Neuron (in vitro differentiated cells): Measurements from ENCODE around the gene PES1.
"Not testable (repeated sequence)": the region's sequence is repeated elsewhere in the genome, so short reads cannot be mapped to it uniquely, and the experiment has no call there.

Experiments used
- H2AFZ ChIP-seq: one replicate; pipeline ENCODE4 v1.6.1; 2013; ENCODE audit warnings: low read depth, mild to moderate bottlenecking, inconsistent platforms, low read length, moderate library complexity
- H3K27me3 ChIP-seq: one replicate; pipeline ENCODE4 v1.6.1; 2013; ENCODE audit warnings: low read length; ENCODE audit not compliant: insufficient read depth
- H3K36me3 ChIP-seq: one replicate; pipeline ENCODE4 v1.6.1; 2013; ENCODE audit warnings: low read length; ENCODE audit not compliant: insufficient read depth
- H3K4me1 ChIP-seq: one replicate; pipeline ENCODE4 v1.6.1; 2013; ENCODE audit warnings: low read length; ENCODE audit not compliant: insufficient read depth
- H3K4me3 ChIP-seq: 2 replicates; pipeline ENCODE4 v1.5.1; 2013; ENCODE audit warnings: mild to moderate bottlenecking, low read length, moderate library complexity
- H3K9me3 ChIP-seq: one replicate; pipeline ENCODE4 v1.6.1; 2013; ENCODE audit warnings: low read length

The PES1 gene

DNA sequence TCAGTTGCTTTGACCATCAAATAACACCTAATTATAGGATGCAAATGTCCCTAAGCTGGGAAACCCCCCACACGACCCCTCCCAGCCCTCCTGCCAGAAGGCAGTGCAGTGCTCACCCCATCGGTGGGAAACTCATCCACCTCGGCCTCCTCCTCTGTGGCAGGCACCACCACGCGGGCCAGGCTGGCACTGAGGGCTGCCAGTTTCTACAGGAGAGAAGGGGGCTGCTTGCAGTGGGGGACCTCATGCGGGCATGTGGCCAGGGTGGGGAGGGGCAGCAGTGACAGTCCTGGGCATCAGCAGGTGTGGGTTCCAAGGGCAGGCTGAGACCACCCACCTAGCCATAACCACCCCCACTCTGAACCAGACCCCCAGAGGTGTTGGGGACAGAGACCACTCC, 10.8 kb downstream of the PES1 start:
- no peak overlapping the region for H2AFZ ChIP-seq
- H3K4me1 ChIP-seq = no peaks in the 10 kb centered on the region
- no peak overlapping the region for H3K4me3 ChIP-seq
- peaks cover 93% of the 10 kb centered on the region for H3K36me3 ChIP-seq
- no peaks in the 10 kb centered on the region for H3K27me3 ChIP-seq
- no peaks in the 10 kb centered on the region for H3K9me3 ChIP-seq

DNA sequence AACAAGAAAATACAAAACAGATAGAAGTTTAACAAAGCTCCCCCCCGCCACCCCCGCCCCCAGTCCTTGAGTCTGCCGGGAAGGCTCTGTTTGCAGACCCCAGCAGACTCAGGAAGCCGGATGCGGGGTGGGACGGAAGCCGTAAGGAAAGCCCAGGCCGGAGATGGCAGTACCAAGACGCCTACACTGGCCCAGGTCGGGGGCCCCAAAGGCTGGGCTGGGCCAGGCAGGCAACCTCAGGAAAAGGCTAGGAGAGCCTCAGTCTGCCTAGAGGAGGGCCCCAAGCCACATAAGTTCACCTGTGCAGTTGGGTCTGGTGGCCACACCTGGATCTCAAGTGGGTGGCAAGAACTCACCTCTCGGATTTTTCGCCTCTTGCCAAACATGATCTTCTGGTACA, 13.2 kb downstream of the PES1 start:
- H3K36me3 ChIP-seq = peaks cover 79% of the 10 kb centered on the region
- no peaks in the 10 kb centered on the region for H3K27me3 ChIP-seq
- H3K4me1 ChIP-seq = no peaks in the 10 kb centered on the region
- H3K9me3 ChIP-seq = no peaks in the 10 kb centered on the region
- H2AFZ ChIP-seq = no peak overlapping the region
- H3K4me3 ChIP-seq = no peak overlapping the region

DNA sequence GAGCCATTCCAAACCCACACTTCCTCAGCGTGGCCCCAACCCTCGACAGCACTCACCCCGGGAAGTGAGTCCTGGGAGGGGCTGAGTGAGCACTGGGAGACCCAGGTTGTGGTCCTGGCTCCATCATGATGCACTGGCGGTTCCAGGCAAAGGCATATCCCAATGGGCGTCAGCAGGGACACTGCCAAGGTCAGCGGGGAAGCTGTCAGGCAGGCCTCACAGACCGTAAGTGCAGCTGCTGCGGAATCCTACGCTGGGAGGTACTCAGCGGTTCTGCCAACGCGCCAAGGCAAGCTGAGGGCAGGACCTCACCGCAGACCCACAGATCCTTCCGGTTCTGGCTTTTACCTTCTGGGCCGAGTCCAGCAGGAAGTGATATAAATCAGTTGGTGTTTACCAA, 15.9 kb downstream of the PES1 start:
- Histone ChIP-seq H3K9me3 (no peaks in the 10 kb centered on the region), H3K36me3 (peaks cover 53% of the 10 kb centered on the region), H3K4me3 (no peak overlapping the region), H2AFZ (no peak overlapping the region), H3K4me1 (no peaks in the 10 kb centered on the region), H3K27me3 (no peaks in the 10 kb centered on the region)

GRCh38 chr22:30574997-30575671, 16.6 kb downstream of the PES1 start:
- Histone ChIP-seq H3K9me3 (no peaks in the 10 kb centered on the region), H3K27me3 (no peaks in the 10 kb centered on the region), H3K4me1 (no peaks in the 10 kb centered on the region), H2AFZ (no peak overlapping the region), H3K36me3 (peaks cover 46% of the 10 kb centered on the region), H3K4me3 (no peak overlapping the region)

DNA sequence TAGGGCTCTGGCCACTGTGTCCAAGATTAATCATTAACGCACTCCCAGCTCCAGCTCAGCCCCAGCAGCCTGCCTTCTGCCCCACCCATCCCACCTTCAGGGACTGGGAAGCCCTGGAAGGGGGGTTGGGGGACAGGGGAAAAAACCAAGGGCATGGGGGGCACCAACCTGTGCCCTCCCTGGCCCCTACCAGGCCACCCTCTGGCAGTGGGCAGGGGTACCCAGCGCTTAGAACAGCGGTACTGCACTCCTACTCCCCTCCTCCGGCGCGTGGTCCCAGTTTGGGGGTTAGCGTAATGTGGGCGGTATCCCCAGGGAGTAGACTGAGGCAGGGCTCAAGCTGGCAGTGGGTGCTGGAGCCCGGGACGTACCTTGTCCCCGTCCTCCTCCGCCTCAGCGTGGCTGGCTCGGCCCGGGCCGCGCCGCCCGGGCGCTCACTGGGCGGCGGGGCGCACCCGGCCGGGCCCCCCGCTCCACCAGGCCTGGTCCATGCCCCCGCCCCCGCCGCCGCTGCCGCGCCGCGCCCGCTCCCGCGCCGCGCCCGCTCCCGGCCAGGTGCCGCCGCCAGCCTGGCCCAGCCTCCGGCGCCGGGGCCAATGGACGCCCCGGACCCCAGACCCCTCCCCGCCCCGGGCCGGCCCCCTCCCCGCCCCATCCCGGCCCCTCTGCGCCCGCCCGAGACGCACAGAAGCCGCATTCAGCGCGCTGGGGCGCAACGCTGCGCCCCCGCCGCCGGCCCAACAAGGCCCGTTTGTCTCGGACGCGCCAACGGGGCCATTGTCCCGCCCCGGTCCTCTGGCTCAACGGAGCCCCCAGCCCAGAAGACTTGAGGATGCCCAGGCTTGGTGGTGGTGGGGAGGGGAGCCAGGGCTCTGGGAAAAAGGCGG, 17.4 kb downstream of the PES1 start, which contains the start of gene GAL3ST1:
Gene GAL3ST1, minus strand, starts transcription at position 571 of the 887 bp plus-strand sequence. CDS start 17,273 bp downstream, outside the sequence.
- H3K9me3 ChIP-seq = no peaks in the 10 kb centered on the region
- H3K4me1 ChIP-seq = no peaks in the 10 kb centered on the region
- H3K4me3 ChIP-seq = no peak within 1 kb of the TSS
- peaks cover 38% of the 10 kb centered on the region for H3K36me3 ChIP-seq
- no peaks in the 10 kb centered on the region for H3K27me3 ChIP-seq
- no peak within 1 kb of the TSS for H2AFZ ChIP-seq

DNA sequence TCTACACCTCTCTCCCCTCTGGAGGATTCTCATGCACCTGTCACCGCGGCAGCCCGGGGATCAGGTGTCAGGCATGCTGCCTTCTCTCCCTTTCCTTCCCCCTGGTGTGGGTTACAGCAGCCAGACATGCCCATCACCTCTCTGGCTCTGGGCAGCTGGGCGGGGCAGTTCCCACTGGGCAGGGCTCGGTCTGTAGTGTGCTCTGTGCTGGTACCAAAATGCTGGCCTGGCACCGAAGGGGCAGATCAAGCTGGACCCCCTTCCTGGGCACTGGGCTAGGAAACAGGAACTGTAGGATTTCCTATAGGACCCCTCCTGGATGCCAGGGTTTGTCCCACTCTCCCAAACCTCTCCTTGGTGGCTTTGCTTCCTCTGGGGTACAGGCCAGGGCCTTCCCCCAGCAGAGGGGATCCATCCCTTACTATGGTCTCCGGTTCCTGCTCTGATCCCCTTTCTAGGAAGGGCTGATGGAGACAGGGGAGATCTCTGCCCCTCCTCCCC, 18.1 kb downstream of the PES1 start:
- Histone ChIP-seq H3K36me3 (peaks cover 31% of the 10 kb centered on the region), H3K4me1 (no peaks in the 10 kb centered on the region), H3K9me3 (no peaks in the 10 kb centered on the region), H3K4me3 (no peak overlapping the region), H2AFZ (no peak overlapping the region), H3K27me3 (no peaks in the 10 kb centered on the region)

- no peaks in the 10 kb centered on the region for H3K9me3 ChIP-seq
- no peaks in the 10 kb centered on the region for H3K27me3 ChIP-seq
- peaks cover 29% of the 10 kb centered on the region for H3K36me3 ChIP-seq
- H2AFZ ChIP-seq = no peak overlapping the region
- H3K4me1 ChIP-seq = no peaks in the 10 kb centered on the region
- H3K4me3 ChIP-seq = no peak overlapping the region
These were observed 18.7 kb downstream of the PES1 start for GRCh38 chr22:30572840-30573593.

DNA sequence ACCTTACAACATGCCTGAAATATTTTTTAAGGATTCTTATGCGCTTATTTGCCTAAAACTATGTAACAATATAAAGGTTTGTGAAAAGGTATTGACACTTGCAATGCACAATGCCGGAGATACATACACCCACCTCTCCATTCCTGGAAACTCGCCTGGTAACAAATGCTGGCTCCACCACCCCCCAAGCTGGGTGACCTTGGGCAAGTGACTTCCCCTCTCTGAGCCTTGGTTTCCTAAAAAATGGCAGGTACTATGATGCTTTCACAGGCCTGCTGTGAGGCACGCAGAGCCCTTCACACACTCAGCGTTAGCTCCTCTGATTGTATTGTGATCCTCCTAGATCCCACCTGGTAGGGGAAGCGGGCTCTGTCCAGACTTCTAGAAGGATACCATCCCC, 19.5 kb downstream of the PES1 start:
- Histone ChIP-seq H3K4me3 (no peak overlapping the region), H3K4me1 (no peaks in the 10 kb centered on the region), H2AFZ (no peak overlapping the region), H3K27me3 (no peaks in the 10 kb centered on the region), H3K36me3 (peaks cover 21% of the 10 kb centered on the region), H3K9me3 (no peaks in the 10 kb centered on the region)

DNA sequence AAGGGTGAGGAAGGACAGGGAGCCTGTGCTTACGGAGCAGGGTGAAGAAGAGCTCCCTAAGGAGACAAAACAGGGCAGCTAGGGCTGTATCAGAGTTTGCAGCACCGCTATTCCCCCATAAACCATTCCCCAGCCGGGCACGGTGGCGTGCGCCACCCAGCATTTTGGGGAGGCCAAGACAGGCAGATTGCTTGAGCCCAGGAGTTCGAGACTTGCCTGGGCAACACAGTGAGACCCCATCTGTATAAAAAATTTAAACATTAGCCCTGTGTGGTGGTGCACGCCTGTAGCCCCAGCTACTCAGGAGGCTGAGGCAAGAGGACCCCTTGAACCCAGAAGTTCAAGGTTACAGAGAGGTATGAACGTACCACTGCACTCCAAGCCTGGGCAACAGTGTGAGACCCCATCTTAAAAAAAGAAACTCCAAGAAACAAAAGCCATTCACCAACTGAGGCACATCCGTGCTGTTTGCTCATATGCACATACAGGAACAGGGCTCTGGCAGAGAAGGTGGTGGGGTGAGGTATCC, 22.0 kb downstream of the PES1 start:
- Histone ChIP-seq H3K9me3 (no peaks in the 10 kb centered on the region), H2AFZ (no peak overlapping the region), H3K36me3 (no peaks in the 10 kb centered on the region), H3K4me3 (no peak overlapping the region), H3K27me3 (no peaks in the 10 kb centered on the region), H3K4me1 (no peaks in the 10 kb centered on the region)

DNA sequence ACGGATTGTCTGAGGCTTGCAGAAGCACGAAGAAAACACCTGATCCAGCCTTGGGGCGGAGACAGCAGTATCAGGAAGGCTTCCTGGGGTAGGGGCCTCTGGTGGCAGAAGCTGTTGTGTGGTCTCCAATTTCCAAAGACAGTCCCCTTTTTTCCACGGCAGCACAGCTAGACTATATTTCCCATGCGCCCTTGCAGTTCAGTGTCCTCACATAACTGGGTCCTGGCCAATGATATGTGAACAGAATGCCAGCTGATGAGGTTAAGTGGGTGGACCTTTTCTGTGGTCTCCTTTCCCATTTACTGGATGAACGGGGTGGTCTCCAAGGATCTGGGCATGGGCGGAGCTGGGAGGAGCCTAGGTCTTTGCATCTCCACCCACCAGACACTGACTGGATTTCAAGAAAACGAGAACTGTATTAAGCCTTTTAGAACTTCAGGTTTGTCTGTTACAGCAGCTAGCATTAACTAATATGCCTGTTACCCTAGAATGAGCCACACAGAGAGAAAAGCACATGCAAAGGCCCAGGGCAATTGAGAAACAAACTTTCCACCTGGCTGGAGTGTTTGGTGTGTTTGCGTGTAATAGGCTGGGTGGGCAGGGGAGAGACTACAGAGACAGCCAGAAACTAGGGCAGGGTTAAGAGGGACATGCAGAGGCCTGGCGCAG, 23.4 kb downstream of the PES1 start:
- no peak overlapping the region for H3K4me3 ChIP-seq
- H3K4me1 ChIP-seq = no peaks in the 10 kb centered on the region
- H2AFZ ChIP-seq = no peak overlapping the region
- H3K36me3 ChIP-seq = no peaks in the 10 kb centered on the region
- no peaks in the 10 kb centered on the region for H3K9me3 ChIP-seq
- H3K27me3 ChIP-seq = no peaks in the 10 kb centered on the region

GRCh38 chr22:30567277-30567676, 24.4 kb downstream of the PES1 start:
- not testable (repeated sequence) for H3K4me1 ChIP-seq, H3K9me3 ChIP-seq, H3K27me3 ChIP-seq, H3K36me3 ChIP-seq, H2AFZ ChIP-seq, H3K4me3 ChIP-seq

- H2AFZ ChIP-seq = no peak overlapping the region
- no peaks in the 10 kb centered on the region for H3K9me3 ChIP-seq
- peaks cover 3% of the 10 kb centered on the region for H3K27me3 ChIP-seq
- H3K4me3 ChIP-seq = no peak overlapping the region
- no peaks in the 10 kb centered on the region for H3K4me1 ChIP-seq
- H3K36me3 ChIP-seq = no peaks in the 10 kb centered on the region
These were observed 25.6 kb downstream of the PES1 start for GRCh38 chr22:30566125-30566524.
